GM19099 (cell line): ENCODE measurements around the gene XRCC4.

Experiments used
- POLR2A ChIP-seq: IDR thresholded peaks from 3 replicates; pipeline ENCODE4 v1.6.1; 2011; ENCODE audit warnings: low read depth; ENCODE audit not compliant: insufficient read length; ENCODE audit errors: extremely low read depth

Gene XRCC4

GRCh38 chr5:83357621-83358231 is 280.4 kb downstream of the XRCC4 start:
- TF ChIP-seq POLR2A: no peak

GRCh38 chr5:83360573-83360972 is 283.2 kb downstream of the XRCC4 start:
- no peak for TF ChIP-seq POLR2A

GRCh38 chr5:83362526-83362925 is 285.2 kb downstream of the XRCC4 start:
- TF ChIP-seq POLR2A: no peak

- no peak for TF ChIP-seq POLR2A
Observed at GRCh38 chr5:83363111-83363885, 286.0 kb downstream of the XRCC4 start.

- no peak for TF ChIP-seq POLR2A
Observed at GRCh38 chr5:83363886-83364275, 286.5 kb downstream of the XRCC4 start.

GRCh38 chr5:83364312-83365299 is 287.3 kb downstream of the XRCC4 start:
- TF ChIP-seq POLR2A: no peak

- TF ChIP-seq POLR2A: no peak
Observed at GRCh38 chr5:83368319-83368718, 291.0 kb downstream of the XRCC4 start.

- TF ChIP-seq POLR2A: no peak
Observed at GRCh38 chr5:83368835-83369234, 291.5 kb downstream of the XRCC4 start.

GRCh38 chr5:83370957-83371356 is 293.6 kb downstream of the XRCC4 start:
- no peak for TF ChIP-seq POLR2A

- no peak for TF ChIP-seq POLR2A
Observed at GRCh38 chr5:83371726-83372125, 294.4 kb downstream of the XRCC4 start.

- TF ChIP-seq POLR2A: no peak
Observed at GRCh38 chr5:83374547-83374946, 297.2 kb downstream of the XRCC4 start.

- no peak for TF ChIP-seq POLR2A
Observed at GRCh38 chr5:83375049-83375745, 297.9 kb downstream of the XRCC4 start.

- TF ChIP-seq POLR2A: no peak
Observed at GRCh38 chr5:83376461-83376860, 299.1 kb downstream of the XRCC4 start.

- no peak for TF ChIP-seq POLR2A
Observed at GRCh38 chr5:83377131-83377865, 300.0 kb downstream of the XRCC4 start.
